KMS-11 (cell line): ENCODE measurements around the gene CDC34.

Source experiments
- H2AFZ ChIP-seq: fragments of 200-600 bp; sonication (generic); 2 replicates; pipeline ENCODE4 v1.6.1; 2016; ENCODE audit warnings: antibody characterized with exemption, mixed run types, low read depth
- H3K27ac ChIP-seq: fragments of 200-600 bp; sonication (generic); 2 replicates; pipeline ENCODE4 v1.6.1; 2016; ENCODE audit warnings: mild to moderate bottlenecking, mixed run types
- H3K27me3 ChIP-seq: fragments of 200-600 bp; sonication (generic); 2 replicates; pipeline ENCODE4 v1.6.1; 2017; ENCODE audit warnings: mild to moderate bottlenecking, low read depth, mixed run types, moderate library complexity; ENCODE audit not compliant: insufficient read depth
- H3K36me3 ChIP-seq: fragments of 200-600 bp; sonication (generic); 2 replicates; pipeline ENCODE4 v1.6.1; 2017; ENCODE audit warnings: mild to moderate bottlenecking, mixed run types; ENCODE audit not compliant: insufficient read depth
- H3K4me1 ChIP-seq: fragments of 200-600 bp; sonication (generic); 2 replicates; pipeline ENCODE4 v1.6.1; 2016; ENCODE audit warnings: mild to moderate bottlenecking, low read depth, mixed run types; ENCODE audit not compliant: poor library complexity, severe bottlenecking
- H3K4me2 ChIP-seq: fragments of 200-600 bp; sonication (generic); 2 replicates; pipeline ENCODE4 v1.7.0; 2016; ENCODE audit warnings: mild to moderate bottlenecking, mixed run types
- H3K4me3 ChIP-seq: fragments of 200-600 bp; sonication (generic); IDR thresholded peaks from 2 replicates; pipeline ENCODE4 v1.6.1; 2017; ENCODE audit warnings: low read depth, low read length, mixed read lengths; ENCODE audit not compliant: insufficient read depth
- H3K79me2 ChIP-seq: fragments of 200-600 bp; sonication (generic); 2 replicates; pipeline ENCODE4 v1.6.1; 2016; ENCODE audit warnings: low read depth, mixed run types; ENCODE audit not compliant: insufficient read depth
- H3K9ac ChIP-seq: fragments of 200-600 bp; sonication (generic); 2 replicates; pipeline ENCODE4 v1.6.1; 2016; ENCODE audit warnings: mild to moderate bottlenecking, mixed run types
- H4K20me1 ChIP-seq: fragments of 200-600 bp; sonication (generic); 2 replicates; pipeline ENCODE4 v1.6.1; 2016; ENCODE audit warnings: mild to moderate bottlenecking, mixed run types; ENCODE audit not compliant: insufficient read depth
- CTCF ChIP-seq: fragments of 200-600 bp; sonication (generic); conservative IDR thresholded peaks from 2 replicates; pipeline ENCODE4 v1.6.1; 2017; ENCODE audit warnings: low read depth, mild to moderate bottlenecking, antibody characterized with exemption, low read length, moderate library complexity, mixed read lengths

Gene CDC34

GRCh38 chr19:581399-582111 lies 50.0 kb downstream of the CDC34 start:
- Histone ChIP-seq H3K4me2 (no peak overlapping the region), H3K4me1 (no peaks in the 10 kb centered on the region), H4K20me1 (no peaks in the 10 kb centered on the region), H3K4me3 (no peak overlapping the region), H3K27ac (no peak overlapping the region), H3K9ac (no peak overlapping the region), H3K79me2 (peaks cover 21% of the 10 kb centered on the region; the same call in 1 of the 2 replicates), H3K36me3 (no peaks in the 10 kb centered on the region), H2AFZ (no peak overlapping the region), H3K27me3 (no peaks in the 10 kb centered on the region)
- no peak for TF ChIP-seq CTCF

- Histone ChIP-seq H3K27me3 (0 out of 2 replicates have a peak, but pooled peaks cover 4% of the 10 kb centered on the region), H4K20me1 (no peaks in the 10 kb centered on the region), H3K79me2 (peaks cover 10% of the 10 kb centered on the region; the same call in 1 of the 2 replicates), H3K27ac (no peak overlapping the region), H3K4me3 (no peak overlapping the region), H3K4me2 (no peak overlapping the region), H3K9ac (no peak overlapping the region), H3K36me3 (no peaks in the 10 kb centered on the region), H2AFZ (no peak overlapping the region), H3K4me1 (no peaks in the 10 kb centered on the region)
- no peak for TF ChIP-seq CTCF
These were observed 51.1 kb downstream of the CDC34 start for GRCh38 chr19:582497-583197.

GRCh38 chr19:583198-583967 lies 51.8 kb downstream of the CDC34 start:
- Histone ChIP-seq H3K27me3 (peaks cover 9% of the 10 kb centered on the region; the same call in 1 of the 2 replicates), H3K4me2 (no peak overlapping the region), H2AFZ (no peak overlapping the region), H3K9ac (no peak overlapping the region), H3K4me3 (no peak overlapping the region), H3K4me1 (peaks cover 6% of the 10 kb centered on the region), H4K20me1 (no peaks in the 10 kb centered on the region), H3K36me3 (no peaks in the 10 kb centered on the region), H3K27ac (no peak overlapping the region), H3K79me2 (peaks cover 5% of the 10 kb centered on the region; the same call in 1 of the 2 replicates)
- no peak for TF ChIP-seq CTCF

- Histone ChIP-seq H3K4me1 (peaks cover 10% of the 10 kb centered on the region), H3K9ac (no peak overlapping the region), H2AFZ (no peak overlapping the region), H3K27ac (no peak overlapping the region), H4K20me1 (no peaks in the 10 kb centered on the region), H3K27me3 (peaks cover 13% of the 10 kb centered on the region; the same call in 1 of the 2 replicates), H3K4me2 (no peak overlapping the region), H3K36me3 (no peaks in the 10 kb centered on the region), H3K79me2 (peaks cover 4% of the 10 kb centered on the region; the same call in 1 of the 2 replicates), H3K4me3 (no peak overlapping the region)
- TF ChIP-seq CTCF = no peak
These were observed 52.3 kb downstream of the CDC34 start for GRCh38 chr19:583968-584239.
